Suppressor macrophage (primary cell): Measurements from ENCODE around the gene VARS2.
"Not testable (repeated sequence)": the region's sequence is repeated elsewhere in the genome, so short reads cannot be mapped to it uniquely, and the experiment has no call there.

Experiments used
- DNase-seq, 4 experiments: peaks; one replicate each; pipeline ENCODE4 v3.0.0-alpha.2; 2020 to 2022
- total RNA-seq, 17 experiments: gene quantifications; one replicate each; lab custom pipeline; 2026; ENCODE audit warnings: mixed read lengths in 6 of 17, inconsistent platforms in 3 of 17; lab: John Stamatoyannopoulos, UW

Gene VARS2
- total RNA-seq = 0.04 to 1.1 (median 0.39) reads per million in 17 experiments

DNA sequence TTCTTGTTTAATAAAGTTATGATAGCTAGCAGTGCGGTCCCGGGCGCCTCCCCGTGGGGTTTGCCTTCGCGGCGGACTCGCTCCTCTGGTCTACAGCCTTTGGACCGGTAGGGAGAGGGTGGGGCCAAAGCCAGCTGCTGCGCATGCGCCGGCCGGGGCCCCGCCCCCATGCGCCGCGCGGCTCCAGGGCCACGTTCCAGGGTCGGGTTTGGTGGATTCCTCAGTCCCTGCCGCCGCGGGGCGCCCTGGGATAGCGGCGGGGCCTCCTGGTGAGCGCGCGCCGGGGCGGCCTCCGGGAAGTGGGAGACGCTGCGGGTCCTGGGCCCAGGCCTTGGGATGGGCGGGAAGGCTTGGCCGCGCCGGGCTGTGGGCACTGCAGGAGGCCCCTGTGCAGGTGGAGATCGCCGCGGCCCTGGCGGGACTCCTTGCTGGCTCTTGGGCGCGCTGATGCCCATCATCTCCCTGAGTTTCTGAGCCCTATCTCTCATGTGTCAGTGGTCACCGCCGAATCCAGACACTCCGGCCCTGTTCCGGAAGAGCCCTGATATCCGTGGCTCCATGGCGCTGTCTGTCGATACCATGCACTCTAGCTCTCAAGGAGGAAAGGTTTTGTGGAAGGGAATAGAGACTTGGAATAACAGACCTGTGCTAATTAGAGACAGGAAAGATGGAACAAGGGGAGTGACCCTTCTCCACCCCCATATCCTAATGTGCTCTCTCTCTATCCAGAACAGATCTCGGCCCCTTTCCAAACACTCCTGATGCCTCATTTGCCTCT, at the start of gene VARS2:
TSS of gene VARS2 (plus strand) at position 163 of the 778 bp plus-strand sequence. CDS start at position 762, 599 bp downstream.
- peak; percentile 93 to 97 (median 96) for DNase-seq

DNA sequence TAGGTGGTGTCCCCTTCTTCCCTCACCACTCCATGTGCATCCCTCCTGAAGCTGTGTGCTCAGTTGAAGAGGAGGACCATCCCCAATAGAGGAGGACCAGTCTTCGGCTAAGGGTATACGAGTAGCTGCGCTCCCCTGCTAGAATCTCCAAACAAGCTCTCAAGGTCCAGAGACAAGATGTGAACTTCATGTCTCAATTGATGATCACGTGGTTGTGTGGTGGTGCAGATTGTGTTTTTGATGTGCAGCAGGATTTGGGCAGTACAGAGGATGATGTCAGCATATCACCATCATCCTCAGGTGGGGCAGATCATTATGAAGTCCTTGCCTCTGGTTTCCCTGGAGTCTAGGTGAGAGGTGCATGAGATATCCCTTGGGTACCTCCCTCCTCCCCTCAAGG, 49.7 kb upstream of the VARS2 start:
- no peak for DNase-seq

DNA sequence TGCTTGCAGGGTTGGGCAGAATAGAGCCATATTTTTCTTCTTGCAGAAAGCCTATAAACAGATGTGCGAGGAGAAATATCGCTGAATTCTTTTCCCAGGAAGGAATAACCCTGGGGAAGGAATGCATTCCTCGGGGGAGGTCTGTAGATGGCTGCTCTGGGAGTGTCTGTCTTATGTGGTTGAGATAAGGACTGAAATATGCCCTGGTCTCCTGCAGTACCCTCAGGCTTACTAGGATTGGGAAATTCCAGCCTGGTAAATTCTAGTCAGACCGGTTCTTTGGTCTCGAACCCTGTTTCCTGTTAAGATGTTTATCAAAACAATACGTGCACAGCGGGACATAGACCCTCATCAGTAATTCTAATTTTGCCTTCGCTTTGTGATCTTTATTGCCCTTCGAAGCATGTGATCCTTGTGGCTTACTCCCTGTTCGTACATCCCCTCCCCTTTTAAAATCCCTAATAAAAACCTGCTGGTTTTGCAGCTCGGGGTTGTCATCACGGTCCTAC, 44.7 kb upstream of the VARS2 start:
- not testable (repeated sequence) for DNase-seq

DNA sequence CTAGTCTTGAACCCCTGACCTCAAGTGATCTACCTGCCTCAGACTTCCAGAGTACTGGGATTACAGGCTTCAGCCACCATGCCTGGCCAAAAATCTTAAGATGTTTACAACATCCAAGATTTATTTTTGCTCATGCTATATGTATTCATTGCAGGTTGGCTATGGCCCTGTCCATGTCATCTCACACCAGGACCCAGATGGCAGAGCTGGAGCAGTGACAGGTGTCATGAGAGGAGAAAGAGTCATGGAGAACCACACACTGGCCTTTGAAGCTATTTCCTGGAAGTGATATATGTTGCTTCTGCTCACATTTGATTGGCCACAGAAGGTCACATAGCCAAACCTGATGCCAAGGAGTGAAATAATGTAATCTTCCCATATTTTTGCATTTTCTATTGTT, 43.5 kb upstream of the VARS2 start:
- no peak for DNase-seq

DNA sequence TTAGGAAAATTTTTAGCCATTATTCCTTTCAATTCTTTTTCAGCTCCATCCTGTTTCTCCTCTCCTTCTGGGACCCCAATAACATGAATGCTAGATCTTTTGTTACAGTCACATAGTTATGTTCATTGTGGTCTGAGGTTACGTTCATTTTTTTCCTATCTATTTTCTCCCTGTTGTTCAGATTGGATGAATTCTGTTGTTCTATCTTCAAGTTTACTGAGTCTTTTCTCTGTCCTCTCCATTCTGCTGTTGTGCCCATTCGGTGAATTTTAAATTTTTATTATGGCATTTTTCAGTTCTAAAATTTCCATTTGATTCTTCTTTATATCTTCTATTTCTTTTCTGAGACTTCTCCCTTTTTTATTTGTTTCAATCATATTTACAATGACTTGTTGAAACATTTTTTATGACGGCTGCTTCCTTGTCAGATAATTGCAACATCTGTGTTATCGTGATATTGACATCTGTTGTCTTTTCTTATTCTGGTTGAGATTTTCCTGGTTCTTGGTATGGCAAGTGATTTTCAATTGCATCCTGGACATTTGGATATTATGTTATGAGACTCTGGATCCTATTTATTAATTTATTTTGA, 42.4 kb upstream of the VARS2 start:
- no peak for DNase-seq

DNA sequence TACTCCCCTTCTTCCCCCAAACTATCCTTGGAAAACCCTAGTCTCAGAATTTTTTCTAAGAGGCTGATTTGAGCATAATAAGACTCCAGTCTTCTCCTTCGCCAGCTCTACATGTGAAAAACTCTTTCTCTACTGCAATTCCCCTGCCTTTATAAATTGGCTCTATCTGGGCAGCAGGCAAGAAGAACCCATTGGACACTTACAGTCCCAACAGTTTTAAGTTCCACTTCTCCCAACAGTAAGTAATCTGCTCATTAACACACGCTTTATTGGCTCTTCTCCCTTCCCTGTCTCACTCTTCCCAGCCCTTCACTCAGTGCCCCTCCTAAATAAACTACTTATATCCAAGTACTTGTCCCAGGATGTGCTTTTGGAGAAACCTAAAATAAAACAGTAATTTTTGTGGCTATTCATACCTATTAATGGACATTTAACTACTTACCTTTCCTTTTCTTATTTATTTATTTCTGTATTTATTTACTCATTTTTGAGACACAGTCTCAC, 40.8 kb upstream of the VARS2 start:
- DNase-seq = no peak

DNA sequence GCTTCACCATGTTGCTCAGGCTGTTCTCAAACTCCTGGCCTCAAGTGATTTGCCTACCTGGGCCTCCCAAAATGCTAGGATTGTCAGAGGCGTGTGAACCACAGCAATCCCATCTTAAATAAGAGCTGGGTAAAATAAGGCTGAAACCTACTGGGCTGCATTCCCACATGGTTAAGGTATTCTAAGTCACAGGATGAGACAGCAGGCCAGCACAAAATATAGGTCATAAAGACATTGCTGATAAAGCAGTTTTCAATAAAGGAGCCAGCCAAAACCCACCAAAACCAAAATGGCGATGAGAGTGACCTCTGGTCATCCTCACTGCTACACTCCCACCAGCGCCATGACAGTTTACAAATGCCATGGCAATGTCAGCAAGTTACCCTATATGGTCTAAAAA, 40.2 kb upstream of the VARS2 start:
- DNase-seq = not testable (repeated sequence)

DNA sequence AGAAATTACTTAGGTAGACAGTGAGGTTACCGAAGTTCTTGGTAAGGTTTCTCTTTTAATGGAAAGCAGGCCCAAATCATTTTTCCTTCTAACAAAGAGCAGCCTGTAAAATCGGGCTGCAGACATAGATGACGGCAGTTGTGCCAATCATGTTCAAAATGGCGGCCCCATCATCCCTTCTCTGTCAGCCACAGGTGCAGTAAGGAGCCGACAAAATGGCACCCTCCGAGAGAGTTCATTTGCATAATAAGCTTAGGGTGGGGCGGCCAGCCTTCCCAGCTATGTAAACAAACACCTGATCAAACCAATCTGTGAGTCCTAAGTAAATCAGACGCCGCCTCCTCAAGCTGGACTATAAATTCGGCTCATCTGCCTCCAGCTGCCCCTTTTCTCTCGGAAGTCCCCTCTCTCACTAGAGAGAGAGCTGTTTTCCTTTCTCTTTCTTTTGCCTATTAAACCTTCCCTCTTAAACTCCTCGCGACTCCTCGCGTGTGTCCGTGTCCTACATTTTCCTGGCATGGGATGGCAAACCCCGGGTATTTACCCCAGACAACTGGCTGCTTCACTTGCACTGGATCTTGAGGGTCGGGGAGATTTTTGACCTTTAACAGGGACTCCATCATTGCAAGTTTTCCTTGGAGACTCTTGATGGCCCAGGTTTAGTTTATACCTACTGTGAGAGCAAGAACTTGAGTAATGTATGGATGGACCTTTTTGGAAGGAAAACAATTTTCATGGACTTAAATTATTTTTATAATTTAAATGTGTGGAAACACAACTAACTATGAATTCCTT, 38.6 kb upstream of the VARS2 start:
- DNase-seq = no peak

DNA sequence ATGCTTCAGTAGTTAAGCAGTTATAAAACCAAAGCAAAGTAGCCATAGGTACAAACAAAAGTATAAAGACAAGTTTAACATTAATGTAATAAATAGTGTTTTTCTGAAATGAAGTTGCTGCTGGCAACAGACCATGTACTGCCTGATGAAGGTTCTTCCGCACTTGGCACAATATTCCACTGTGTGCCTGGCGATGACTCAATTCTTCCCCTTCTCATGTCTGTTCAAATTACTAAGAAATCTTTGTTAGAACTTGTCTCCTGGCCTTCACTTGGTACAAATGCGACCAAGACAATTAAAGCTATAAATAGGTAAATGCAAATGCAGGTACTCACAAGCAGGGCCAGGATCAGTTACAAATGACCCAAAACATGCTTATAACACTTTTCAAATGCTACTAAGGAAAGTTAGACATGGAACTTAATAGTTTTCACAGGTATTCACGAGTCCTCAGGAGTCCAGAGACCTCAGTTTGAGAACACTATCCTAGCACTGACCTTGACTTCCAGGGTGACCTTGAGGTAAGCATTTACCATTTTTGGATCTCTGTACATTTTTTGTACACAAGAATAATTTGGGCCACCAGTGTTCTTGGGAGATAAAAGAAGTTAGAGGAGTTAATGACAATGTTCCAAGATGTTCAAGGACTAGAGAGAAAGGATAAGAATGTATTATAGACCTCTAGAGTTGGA, 37.9 kb upstream of the VARS2 start:
- peak in 1 of 4 experiments; percentile 13 for DNase-seq

DNA sequence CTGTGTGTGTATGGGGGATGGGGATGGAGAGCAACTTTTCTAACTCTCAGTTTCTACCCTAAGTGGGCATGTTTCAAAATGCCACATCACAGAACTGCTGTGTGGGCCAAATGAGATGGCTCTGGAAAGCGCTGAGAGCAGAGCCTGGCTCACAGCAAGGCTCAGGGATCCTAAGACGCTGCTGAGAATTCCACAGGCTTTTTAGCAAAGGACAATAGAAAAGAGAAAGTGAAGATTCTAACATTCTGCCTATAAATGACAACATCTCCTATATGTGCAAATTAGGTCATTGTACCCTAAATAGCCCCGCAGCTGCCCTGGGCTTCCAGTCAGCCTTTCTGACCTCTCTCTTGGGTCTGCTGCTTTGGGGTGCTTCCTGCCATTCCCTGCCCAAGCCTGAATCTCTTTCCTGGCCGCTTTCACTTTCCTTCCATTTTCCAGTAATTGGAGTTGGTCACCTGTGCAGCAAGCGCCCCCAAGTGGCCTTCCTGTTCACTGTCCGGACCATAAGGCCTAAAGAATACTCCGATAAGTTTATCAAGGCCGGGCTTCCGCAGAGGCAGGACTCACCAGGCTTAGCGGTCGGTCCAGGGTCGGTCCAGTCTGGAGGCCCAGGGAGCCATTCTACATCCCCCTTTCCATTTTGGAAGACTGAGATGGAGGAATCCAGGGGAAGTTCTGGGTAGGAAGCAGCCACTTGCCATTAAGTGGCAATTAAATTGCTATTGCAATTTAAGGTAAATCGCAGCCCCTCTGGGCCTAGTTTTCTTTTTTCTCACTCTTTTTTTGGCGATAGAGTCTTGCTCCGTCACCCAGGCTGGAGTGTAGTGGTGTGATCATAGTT, 36.4 kb upstream of the VARS2 start:
- peak; percentile 87 to 93 (median 90) for DNase-seq

DNA sequence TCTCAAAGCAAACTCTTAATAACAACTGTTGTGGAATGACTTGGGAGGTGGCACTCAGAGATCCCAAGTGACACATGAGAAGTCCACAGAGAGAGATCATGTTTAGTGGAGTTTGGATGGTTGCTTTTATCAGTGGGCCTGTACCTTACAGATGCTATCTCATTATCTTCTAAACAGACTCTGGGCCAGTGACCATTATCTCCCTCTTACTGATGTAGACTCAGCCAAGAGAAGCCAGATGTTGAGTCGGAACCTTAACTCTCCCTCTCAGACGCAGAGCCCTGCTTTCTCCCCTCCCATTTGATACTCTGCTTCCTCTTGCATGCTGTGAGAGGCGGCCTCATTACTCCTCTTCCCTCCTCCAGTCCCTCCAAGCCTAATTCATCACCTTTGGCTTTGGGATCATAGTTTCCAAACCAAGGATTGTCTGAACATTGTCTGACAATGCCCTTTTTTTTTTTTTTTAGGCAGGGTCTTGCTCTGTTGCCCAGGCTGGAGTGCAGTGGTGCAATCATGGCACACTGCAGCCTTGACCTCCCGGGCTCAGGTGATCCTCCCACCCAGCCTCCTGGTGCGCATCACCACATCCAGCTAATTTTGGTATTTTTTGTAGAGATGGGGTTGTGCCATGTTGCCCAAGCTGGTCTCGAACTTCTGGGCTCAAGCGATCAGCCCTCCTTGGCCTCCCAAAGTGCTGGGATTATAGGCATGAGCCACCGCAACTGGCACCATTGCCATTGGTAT, 34.2 kb upstream of the VARS2 start:
- DNase-seq = no peak

DNA sequence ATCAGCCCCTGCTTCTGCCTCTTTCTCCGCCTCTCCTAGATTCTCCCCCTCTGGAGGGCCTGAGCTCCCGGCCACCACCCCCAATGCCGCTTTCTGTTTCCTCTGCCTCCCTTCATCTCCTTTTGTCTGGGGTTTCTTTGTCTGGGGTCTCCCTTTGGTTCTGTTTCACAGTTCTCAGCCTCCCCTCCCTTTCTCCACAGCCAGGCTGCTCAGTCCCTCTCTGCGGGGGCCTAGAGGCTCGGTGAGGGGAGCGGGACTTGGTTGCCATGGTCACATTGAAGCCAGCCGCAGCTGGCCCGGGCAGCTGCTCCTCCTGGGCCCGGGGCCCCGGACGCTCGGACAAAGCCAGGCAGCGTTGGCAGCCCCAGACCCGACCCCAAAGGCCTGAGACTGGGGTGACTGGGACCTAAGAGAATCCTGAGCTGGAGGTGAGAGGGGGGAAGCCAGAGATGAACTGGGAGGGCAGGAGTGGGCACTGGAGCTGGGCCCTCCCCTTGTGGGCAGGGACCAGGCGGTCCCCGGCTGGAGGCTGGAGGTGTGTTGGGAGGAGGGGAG, 33.3 kb upstream of the VARS2 start:
- DNase-seq = no peak

DNA sequence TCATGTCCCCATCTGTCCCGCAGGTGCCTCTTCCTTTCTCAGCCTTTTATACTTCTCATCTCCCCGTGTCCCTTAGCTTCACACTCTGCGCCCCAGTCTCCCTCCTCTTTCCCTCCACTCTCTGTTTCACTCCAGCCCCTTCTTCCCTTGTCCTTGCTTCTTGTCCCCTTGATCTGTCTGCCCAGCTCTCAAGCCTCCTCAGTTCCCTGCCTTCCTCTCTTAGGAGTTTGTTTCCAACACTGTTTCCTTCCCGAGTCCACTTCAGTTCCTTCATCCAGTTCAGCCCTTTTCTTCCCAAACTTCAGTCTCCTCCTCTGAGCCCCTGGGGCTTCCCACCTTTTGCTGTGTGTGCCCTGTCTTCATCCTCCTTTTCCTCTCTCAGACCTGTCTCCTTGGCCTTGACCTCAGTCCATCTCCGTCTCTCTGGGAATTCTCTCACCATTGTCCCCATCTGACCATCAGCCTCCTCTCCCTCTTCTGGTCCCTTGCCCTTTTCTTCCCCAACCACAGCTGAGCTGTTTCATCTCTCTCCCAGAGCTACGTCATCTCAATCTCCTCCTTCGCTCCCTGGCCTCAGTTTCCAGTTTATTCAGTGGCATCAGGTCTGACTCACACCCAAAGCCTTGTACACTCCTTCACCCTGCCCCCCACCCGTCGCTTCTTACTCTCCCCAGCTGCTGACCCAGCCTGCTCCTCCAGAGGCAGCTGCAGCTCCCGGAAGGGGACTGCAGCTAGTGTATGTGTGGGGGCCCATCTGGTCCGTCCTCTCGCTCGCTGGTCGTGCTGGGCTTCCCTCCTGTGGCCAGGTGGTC, 32.4 kb upstream of the VARS2 start:
- no peak for DNase-seq

DNA sequence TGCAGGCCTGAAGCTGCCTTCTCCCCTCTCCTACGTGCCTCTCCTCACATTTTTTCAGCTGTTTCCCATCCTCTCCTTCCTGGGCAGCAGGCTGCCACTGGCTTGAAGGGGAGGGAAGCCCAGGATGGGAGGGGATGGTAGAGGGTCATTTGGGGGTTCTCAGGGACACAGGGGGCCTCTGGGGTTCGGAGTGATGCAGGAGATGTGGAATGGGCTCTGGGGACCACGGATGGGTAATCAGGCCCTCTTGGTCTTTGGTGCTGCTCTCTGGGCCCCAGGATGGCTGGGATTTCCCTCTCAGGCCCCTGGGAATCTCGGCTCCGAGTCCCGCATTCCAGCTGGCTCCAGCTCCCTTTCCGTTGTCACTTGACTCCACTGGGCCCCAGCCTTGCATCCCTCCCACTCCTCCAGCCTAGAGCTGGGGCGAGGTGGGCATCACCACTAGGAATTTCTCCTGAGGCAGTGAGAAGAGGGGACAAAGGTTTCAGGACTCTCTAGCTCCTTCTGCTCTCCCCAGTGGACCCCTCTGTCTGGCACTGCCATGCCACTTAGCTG, 31.8 kb upstream of the VARS2 start:
- no peak for DNase-seq

DNA sequence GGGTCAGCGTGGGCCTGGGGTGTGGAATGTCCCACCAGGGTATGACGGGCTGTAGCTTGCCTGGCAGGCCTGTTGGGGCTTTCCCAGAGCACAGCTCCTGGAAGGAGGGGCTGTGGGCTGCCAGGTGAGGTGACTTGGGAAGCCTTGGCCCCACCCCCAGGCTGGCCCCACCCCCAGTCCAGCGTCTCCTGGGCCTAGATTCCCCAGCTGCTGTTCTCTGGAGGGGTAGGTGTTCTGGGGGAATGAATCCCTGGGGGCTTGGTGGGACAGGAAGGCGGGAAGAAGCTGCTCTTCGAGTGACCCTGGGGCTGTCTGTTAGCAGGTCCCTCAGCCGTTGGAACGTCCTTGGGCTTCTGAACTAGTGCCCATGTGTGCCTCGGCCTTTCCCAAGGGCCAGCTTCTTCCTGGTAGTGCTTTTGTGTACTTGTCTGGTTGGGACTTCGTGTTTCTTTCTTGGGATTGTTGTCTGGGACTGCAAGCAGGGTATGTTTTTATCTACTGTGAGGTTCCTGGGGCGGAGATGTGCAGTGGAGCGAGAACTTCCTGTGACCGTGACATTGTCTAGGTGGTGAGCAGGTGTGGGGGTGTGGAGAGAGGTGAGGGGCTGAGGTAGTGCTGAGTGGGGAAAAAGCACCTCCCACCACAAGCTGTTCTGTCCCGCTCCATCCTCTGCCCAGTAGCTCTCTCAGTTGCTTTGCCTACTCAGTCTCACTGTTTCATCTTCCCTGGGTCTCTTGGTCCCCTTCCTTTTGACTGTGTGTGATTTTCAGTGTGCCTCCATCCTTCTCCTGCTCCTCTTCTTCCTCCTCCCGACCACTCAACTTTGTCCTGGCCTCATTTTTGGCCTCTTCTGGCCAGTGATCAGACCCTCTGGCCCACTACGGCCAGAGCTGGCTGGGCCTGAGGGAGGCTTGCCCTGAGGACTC, 31.0 kb upstream of the VARS2 start:
- DNase-seq = no peak

DNA sequence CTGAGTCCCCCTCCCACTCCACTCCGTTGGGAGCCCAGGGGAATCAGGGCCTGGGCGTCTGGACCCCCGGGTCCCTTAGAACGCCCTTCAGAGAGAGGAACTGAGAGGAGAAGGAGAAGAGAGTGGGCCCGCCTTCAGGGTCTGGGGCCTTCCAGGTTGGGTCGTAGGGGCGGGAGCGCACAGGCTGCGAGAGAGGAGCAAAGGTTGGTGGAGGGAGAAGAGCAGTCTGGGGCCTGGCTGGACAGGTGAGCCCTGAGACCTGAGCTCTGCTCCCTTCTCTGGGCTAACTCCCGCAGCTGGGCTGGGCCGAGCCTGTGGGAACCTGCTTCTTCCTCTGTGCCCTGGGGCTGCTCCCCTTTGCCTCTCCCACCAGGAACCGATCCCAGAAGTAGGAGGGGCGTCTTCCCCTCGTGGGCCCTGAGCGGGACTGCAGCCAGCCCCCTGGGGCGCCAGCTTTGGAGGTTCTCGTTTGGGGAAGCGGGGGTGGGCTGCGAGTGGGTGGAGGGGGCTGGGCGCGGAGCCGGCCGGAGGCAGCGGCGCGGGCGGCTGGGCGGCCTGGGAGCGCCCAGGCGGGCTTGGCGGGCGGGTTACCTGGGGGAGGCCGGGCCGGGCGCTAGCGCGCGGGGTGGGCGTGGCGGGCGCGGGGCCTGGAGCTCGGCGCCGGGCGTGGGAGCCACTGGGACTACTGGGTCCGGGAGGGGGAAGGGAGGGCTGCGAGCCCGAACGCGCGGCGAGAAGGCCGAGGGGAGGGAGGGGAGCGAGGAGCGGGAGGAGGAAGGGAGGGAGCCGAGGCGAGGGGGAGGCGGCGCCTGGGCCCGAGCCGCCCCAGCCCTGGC, 30.1 kb upstream of the VARS2 start, which contains the start of gene DDR1:
TSS of gene DDR1 (plus strand) at position 835 of the 836 bp plus-strand sequence. CDS start 4,211 bp downstream, outside the sequence.
- DNase-seq = peak; percentile 23 to 62 (median 42)
